ENCODE results near the gene NAA50. TPM values are rescaled to one million over a fixed set of nuclear protein-coding genes. Genes with fewer than 3 reads are reported as not detected.

Gene NAA50
- total RNA-seq, 1 donor from 2014 or later, result 83.1 TPM

- no peaks in the 10 kb centered on the region for H3K36me3 Mint-ChIP-seq (ENCODE audit: unreplicated experiment)
- peak within 1 kb of the TSS; percentile 97 for H3K4me3 Mint-ChIP-seq (ENCODE audit: unreplicated experiment)
- peaks cover 23% of the 10 kb centered on the region for H3K4me1 Mint-ChIP-seq (ENCODE audit: unreplicated experiment)
- H3K27ac Mint-ChIP-seq (ENCODE audit: unreplicated experiment), result peak within 1 kb of the TSS; percentile 94
- TF ChIP-seq CTCF (IDR thresholded peaks at IDR 0.05), result no peak
- H3K9me3 Mint-ChIP-seq (ENCODE audit: unreplicated experiment), result no peaks in the 10 kb centered on the region
- DNase-seq (ENCODE audit: extremely low spot score, unreplicated experiment), result peak; percentile 85
- H3K27me3 Mint-ChIP-seq (ENCODE audit: unreplicated experiment), result no peaks in the 10 kb centered on the region
Measured at GRCh38 chr3:113695786-113696645, 50.0 kb downstream of the NAA50 start, which contains the start of gene USF3. Gene USF3 (minus strand): TSS chr3:113696642. CDS start chr3:113674878, 21,764 bp downstream.

- Mint-ChIP-seq H3K4me3 (ENCODE audit: unreplicated experiment) (peak overlapping the region; percentile 97), H3K27me3 (ENCODE audit: unreplicated experiment) (no peaks in the 10 kb centered on the region), H3K36me3 (ENCODE audit: unreplicated experiment) (no peaks in the 10 kb centered on the region), H3K4me1 (ENCODE audit: unreplicated experiment) (peaks cover 23% of the 10 kb centered on the region), H3K9me3 (ENCODE audit: unreplicated experiment) (no peaks in the 10 kb centered on the region), H3K27ac (ENCODE audit: unreplicated experiment) (peak overlapping the region; percentile 94)
- no peak for DNase-seq (ENCODE audit: extremely low spot score, unreplicated experiment)
- TF ChIP-seq CTCF (IDR thresholded peaks at IDR 0.05), result no peak
Measured at GRCh38 chr3:113695431-113695785, 50.6 kb downstream of the NAA50 start.

- Mint-ChIP-seq H3K4me3 (ENCODE audit: unreplicated experiment) (no peak overlapping the region), H3K4me1 (ENCODE audit: unreplicated experiment) (peaks cover 26% of the 10 kb centered on the region), H3K27ac (ENCODE audit: unreplicated experiment) (no peak overlapping the region), H3K36me3 (ENCODE audit: unreplicated experiment) (peaks cover 5% of the 10 kb centered on the region), H3K9me3 (ENCODE audit: unreplicated experiment) (no peaks in the 10 kb centered on the region), H3K27me3 (ENCODE audit: unreplicated experiment) (no peaks in the 10 kb centered on the region)
- no peak for DNase-seq (ENCODE audit: extremely low spot score, unreplicated experiment)
- TF ChIP-seq CTCF (IDR thresholded peaks at IDR 0.05), result no peak
Measured at GRCh38 chr3:113690482-113690881, 55.6 kb downstream of the NAA50 start.

- TF ChIP-seq CTCF (IDR thresholded peaks at IDR 0.05), result no peak
- DNase-seq (ENCODE audit: extremely low spot score, unreplicated experiment), result no peak
- Mint-ChIP-seq H3K4me1 (ENCODE audit: unreplicated experiment) (peaks cover 14% of the 10 kb centered on the region), H3K27me3 (ENCODE audit: unreplicated experiment) (no peaks in the 10 kb centered on the region), H3K36me3 (ENCODE audit: unreplicated experiment) (peaks cover 21% of the 10 kb centered on the region), H3K4me3 (ENCODE audit: unreplicated experiment) (no peak overlapping the region), H3K27ac (ENCODE audit: unreplicated experiment) (peak overlapping the region; percentile 23), H3K9me3 (ENCODE audit: unreplicated experiment) (peaks cover 6% of the 10 kb centered on the region)
Measured at GRCh38 chr3:113685956-113686721, 59.9 kb downstream of the NAA50 start.

- Mint-ChIP-seq H3K27ac (ENCODE audit: unreplicated experiment) (no peak overlapping the region), H3K9me3 (ENCODE audit: unreplicated experiment) (peaks cover 6% of the 10 kb centered on the region), H3K36me3 (ENCODE audit: unreplicated experiment) (peaks cover 21% of the 10 kb centered on the region), H3K4me3 (ENCODE audit: unreplicated experiment) (no peak overlapping the region), H3K27me3 (ENCODE audit: unreplicated experiment) (no peaks in the 10 kb centered on the region), H3K4me1 (ENCODE audit: unreplicated experiment) (peaks cover 14% of the 10 kb centered on the region)
- DNase-seq (ENCODE audit: extremely low spot score, unreplicated experiment), result no peak
- TF ChIP-seq CTCF (IDR thresholded peaks at IDR 0.05), result no peak
Measured at GRCh38 chr3:113685124-113685523, 60.9 kb downstream of the NAA50 start.
